ENCODE results near the gene PCDHGA1. TPM values are rescaled to one million over a fixed set of nuclear protein-coding genes. Genes with fewer than 3 reads are reported as not detected.
A peak's percentile ranks its signal among the peaks of the same experiment; 100 is the strongest.
"Not testable (repeated sequence)": the region's sequence is repeated elsewhere in the genome, so short reads cannot be mapped to it uniquely, and the experiment has no call there.

PCDHGA1 gene
- total and polyA plus RNA-seq, 4 donors = 0.05 to 0.08 (median 0.05) TPM; not detected in 1

DNA sequence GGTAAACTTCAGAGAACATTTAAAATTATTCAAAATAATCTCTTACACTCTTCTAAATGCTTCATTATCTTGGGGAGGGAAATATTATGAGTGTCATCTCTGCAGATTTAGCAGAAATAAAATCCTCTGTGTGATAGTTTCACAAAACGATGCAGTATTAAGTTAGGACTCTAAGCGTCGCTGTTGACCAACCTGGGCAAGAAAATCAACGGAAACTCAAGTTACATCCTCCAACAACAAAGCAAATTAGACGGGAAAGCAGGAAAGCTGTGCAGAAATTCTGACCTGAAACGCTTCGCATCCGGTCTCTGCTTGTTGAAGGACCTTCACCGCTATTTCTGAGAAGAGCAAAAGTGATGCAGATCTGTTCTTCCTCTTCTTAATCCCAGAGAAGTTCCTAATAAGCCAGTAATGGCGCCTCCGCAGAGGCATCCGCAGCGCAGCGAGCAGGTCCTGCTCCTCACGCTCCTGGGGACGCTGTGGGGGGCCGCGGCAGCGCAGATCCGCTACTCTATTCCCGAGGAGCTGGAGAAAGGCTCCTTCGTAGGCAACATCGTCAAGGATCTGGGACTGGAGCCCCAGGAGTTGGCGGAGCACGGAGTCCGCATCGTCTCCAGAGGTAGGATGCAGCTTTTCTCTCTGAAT lies 43.5 kb downstream of the PCDHGA1 start, which contains the start of gene PCDHGA6:
PCDHGA6 (plus strand) TSS at position 219 of the 645 bp plus-strand sequence; CDS start at position 412, 193 bp downstream.
- Histone ChIP-seq H3K9me3 (ENCODE audit: control insufficient read depth in 4 of 4, low read length in 3 of 4) (peaks cover 37 to 83% (median 56%) of the 10 kb centered on the region in 4 donors), H3K9ac (ENCODE audit: low read depth in 1 of 2, low read length in 2 of 2) (no peak within 1 kb of the TSS), H3K4me3 (ENCODE audit: low read depth in 1 of 3, low read length in 3 of 3) (peak within 1 kb of the TSS in 2 of 3 donors; percentile 23 to 46), H3K27me3 (ENCODE audit: control insufficient read depth in 4 of 4, insufficient read depth in 4 of 4, low read length in 3 of 4) (peaks cover 0 to 5% (median 0%) of the 10 kb centered on the region in 4 donors), H3K4me1 (ENCODE audit: control insufficient read depth in 4 of 4, insufficient read depth in 4 of 4, low read length in 3 of 4) (no peaks in the 10 kb centered on the region), H3K27ac (ENCODE audit: low read depth in 1 of 2, low read length in 2 of 2) (no peak within 1 kb of the TSS), H3K36me3 (ENCODE audit: control insufficient read depth in 4 of 4, insufficient read depth in 3 of 4, low read depth in 1 of 4, low read length in 3 of 4) (no peaks in the 10 kb centered on the region)
- TF ChIP-seq HNF4A (conservative IDR thresholded peaks at IDR 0.05) = no peak
- peak; percentile 9 to 22 for TF ChIP-seq RAD21 (IDR thresholded peaks at IDR 0.05)
- TF ChIP-seq, protein P1, sequence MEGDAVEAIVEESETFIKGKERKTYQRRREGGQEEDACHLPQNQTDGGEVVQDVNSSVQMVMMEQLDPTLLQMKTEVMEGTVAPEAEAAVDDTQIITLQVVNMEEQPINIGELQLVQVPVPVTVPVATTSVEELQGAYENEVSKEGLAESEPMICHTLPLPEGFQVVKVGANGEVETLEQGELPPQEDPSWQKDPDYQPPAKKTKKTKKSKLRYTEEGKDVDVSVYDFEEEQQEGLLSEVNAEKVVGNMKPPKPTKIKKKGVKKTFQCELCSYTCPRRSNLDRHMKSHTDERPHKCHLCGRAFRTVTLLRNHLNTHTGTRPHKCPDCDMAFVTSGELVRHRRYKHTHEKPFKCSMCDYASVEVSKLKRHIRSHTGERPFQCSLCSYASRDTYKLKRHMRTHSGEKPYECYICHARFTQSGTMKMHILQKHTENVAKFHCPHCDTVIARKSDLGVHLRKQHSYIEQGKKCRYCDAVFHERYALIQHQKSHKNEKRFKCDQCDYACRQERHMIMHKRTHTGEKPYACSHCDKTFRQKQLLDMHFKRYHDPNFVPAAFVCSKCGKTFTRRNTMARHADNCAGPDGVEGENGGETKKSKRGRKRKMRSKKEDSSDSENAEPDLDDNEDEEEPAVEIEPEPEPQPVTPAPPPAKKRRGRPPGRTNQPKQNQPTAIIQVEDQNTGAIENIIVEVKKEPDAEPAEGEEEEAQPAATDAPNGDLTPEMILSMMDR (IDR thresholded peaks at IDR 0.05; ENCODE audit: low read depth, low read length, missing input control) = peak; percentile 13
- DNase-seq (ENCODE audit: low spot score) = no peak
- 20% methylated on average over 27 of the region's 27 CpGs for WGBS

DNA sequence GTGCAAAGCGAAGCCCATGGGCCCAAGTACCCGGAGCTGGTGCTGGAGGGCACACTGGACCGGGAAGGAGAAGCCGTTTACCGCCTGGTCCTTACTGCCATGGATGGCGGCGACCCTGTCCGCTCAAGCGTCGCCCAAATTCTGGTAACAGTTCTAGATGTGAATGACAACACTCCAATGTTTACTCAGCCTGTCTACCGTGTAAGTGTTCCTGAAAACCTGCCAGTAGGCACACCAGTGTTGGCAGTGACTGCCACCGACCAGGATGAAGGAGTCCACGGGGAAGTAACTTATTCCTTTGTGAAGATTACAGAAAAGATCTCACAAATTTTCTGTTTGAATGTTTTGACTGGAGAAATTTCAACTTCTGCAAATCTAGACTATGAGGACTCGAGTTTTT lies 44.3 kb downstream of the PCDHGA1 start:
- Histone ChIP-seq H3K4me3 (ENCODE audit: low read depth in 1 of 3, low read length in 3 of 3) (peak overlapping the region in 1 of 3 donors; percentile 41), H3K36me3 (ENCODE audit: control insufficient read depth in 4 of 4, insufficient read depth in 3 of 4, low read depth in 1 of 4, low read length in 3 of 4) (no peaks in the 10 kb centered on the region), H3K27ac (ENCODE audit: low read depth in 1 of 2, low read length in 2 of 2) (no peak overlapping the region), H3K27me3 (ENCODE audit: control insufficient read depth in 4 of 4, insufficient read depth in 4 of 4, low read length in 3 of 4) (peaks cover 0 to 5% (median 0%) of the 10 kb centered on the region in 4 donors), H3K9ac (ENCODE audit: low read depth in 1 of 2, low read length in 2 of 2) (no peak overlapping the region), H3K4me1 (ENCODE audit: control insufficient read depth in 4 of 4, insufficient read depth in 4 of 4, low read length in 3 of 4) (no peaks in the 10 kb centered on the region), H3K9me3 (ENCODE audit: control insufficient read depth in 4 of 4, low read length in 3 of 4) (peaks cover 37 to 78% (median 56%) of the 10 kb centered on the region in 4 donors)
- WGBS = 46% methylated on average over 14 of the region's 14 CpGs
- TF ChIP-seq JUND (IDR thresholded peaks at IDR 0.05) (no peak), NR2F2 (IDR thresholded peaks at IDR 0.05) (no peak), TAF1 (conservative IDR thresholded peaks at IDR 0.05) (no peak), HNF4G (IDR thresholded peaks at IDR 0.05) (no peak), GABPA (IDR thresholded peaks at IDR 0.05 in 1 of 2, conservative IDR thresholded peaks at IDR 0.05 in 1 of 2) (no peak), FOXA2 (IDR thresholded peaks at IDR 0.05) (no peak), RAD21 (IDR thresholded peaks at IDR 0.05) (no peak), SP1 (IDR thresholded peaks at IDR 0.05) (no peak), RXRA (IDR thresholded peaks at IDR 0.05) (no peak), HNF4A (conservative IDR thresholded peaks at IDR 0.05) (no peak)
- TF ChIP-seq, protein P2, sequence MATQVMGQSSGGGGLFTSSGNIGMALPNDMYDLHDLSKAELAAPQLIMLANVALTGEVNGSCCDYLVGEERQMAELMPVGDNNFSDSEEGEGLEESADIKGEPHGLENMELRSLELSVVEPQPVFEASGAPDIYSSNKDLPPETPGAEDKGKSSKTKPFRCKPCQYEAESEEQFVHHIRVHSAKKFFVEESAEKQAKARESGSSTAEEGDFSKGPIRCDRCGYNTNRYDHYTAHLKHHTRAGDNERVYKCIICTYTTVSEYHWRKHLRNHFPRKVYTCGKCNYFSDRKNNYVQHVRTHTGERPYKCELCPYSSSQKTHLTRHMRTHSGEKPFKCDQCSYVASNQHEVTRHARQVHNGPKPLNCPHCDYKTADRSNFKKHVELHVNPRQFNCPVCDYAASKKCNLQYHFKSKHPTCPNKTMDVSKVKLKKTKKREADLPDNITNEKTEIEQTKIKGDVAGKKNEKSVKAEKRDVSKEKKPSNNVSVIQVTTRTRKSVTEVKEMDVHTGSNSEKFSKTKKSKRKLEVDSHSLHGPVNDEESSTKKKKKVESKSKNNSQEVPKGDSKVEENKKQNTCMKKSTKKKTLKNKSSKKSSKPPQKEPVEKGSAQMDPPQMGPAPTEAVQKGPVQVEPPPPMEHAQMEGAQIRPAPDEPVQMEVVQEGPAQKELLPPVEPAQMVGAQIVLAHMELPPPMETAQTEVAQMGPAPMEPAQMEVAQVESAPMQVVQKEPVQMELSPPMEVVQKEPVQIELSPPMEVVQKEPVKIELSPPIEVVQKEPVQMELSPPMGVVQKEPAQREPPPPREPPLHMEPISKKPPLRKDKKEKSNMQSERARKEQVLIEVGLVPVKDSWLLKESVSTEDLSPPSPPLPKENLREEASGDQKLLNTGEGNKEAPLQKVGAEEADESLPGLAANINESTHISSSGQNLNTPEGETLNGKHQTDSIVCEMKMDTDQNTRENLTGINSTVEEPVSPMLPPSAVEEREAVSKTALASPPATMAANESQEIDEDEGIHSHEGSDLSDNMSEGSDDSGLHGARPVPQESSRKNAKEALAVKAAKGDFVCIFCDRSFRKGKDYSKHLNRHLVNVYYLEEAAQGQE (IDR thresholded peaks at IDR 0.05) = no peak
- TF ChIP-seq, protein P3, sequence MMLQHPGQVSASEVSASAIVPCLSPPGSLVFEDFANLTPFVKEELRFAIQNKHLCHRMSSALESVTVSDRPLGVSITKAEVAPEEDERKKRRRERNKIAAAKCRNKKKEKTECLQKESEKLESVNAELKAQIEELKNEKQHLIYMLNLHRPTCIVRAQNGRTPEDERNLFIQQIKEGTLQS (IDR thresholded peaks at IDR 0.05) = no peak
- TF ChIP-seq, protein P4, sequence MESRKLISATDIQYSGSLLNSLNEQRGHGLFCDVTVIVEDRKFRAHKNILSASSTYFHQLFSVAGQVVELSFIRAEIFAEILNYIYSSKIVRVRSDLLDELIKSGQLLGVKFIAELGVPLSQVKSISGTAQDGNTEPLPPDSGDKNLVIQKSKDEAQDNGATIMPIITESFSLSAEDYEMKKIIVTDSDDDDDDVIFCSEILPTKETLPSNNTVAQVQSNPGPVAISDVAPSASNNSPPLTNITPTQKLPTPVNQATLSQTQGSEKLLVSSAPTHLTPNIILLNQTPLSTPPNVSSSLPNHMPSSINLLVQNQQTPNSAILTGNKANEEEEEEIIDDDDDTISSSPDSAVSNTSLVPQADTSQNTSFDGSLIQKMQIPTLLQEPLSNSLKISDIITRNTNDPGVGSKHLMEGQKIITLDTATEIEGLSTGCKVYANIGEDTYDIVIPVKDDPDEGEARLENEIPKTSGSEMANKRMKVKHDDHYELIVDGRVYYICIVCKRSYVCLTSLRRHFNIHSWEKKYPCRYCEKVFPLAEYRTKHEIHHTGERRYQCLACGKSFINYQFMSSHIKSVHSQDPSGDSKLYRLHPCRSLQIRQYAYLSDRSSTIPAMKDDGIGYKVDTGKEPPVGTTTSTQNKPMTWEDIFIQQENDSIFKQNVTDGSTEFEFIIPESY (IDR thresholded peaks at IDR 0.05) = no peak
- TF ChIP-seq, protein P5, sequence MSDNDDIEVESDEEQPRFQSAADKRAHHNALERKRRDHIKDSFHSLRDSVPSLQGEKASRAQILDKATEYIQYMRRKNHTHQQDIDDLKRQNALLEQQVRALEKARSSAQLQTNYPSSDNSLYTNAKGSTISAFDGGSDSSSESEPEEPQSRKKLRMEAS (IDR thresholded peaks at IDR 0.05) = no peak
- no peak for DNase-seq (ENCODE audit: low spot score)

DNA sequence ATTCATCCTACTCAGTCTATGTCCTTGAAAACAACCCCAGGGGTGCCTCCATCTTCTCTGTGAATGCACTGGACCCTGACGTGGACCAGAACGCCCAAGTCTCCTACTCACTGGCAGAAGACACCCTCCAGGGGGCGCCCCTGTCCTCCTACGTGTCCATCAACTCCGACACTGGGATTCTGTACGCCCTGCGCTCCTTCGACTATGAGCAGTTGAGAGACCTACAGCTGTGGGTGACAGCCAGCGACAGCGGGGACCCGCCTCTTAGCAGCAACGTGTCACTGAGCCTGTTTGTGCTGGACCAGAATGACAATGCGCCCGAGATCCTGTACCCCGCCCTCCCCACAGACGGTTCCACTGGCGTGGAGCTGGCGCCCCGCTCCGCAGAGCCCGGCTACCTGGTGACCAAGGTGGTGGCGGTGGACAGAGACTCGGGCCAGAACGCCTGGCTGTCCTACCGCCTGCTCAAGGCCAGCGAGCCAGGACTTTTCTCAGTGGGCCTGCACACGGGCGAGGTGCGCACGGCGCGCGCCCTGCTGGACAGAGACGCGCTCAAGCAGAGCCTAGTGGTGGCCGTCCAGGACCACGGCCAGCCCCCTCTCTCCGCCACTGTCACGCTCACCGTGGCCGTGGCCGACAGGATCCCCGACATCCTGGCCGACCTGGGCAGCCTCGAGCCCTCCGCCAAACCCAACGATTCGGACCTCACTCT lies 45.3 kb downstream of the PCDHGA1 start:
- not testable (repeated sequence) for H3K36me3 ChIP-seq (ENCODE audit: control insufficient read depth in 4 of 4, insufficient read depth in 3 of 4, low read depth in 1 of 4, low read length in 3 of 4); H3K27ac ChIP-seq (ENCODE audit: low read depth in 1 of 2, low read length in 2 of 2); DNase-seq (ENCODE audit: low spot score); H3K9ac ChIP-seq (ENCODE audit: low read depth in 1 of 2, low read length in 2 of 2); H3K27me3 ChIP-seq (ENCODE audit: control insufficient read depth in 4 of 4, insufficient read depth in 4 of 4, low read length in 3 of 4); H3K4me1 ChIP-seq (ENCODE audit: control insufficient read depth in 4 of 4, insufficient read depth in 4 of 4, low read length in 3 of 4)
- H3K4me3 ChIP-seq (ENCODE audit: low read depth in 1 of 3, low read length in 3 of 3) = peak overlapping the region in 2 of 3 donors; percentile 5 to 41
- H3K9me3 ChIP-seq (ENCODE audit: control insufficient read depth in 4 of 4, low read length in 3 of 4) = peaks cover 34 to 75% (median 51%) of the 10 kb centered on the region in 4 donors
- 47% methylated on average over 43 of the region's 48 CpGs for WGBS

Measured in liver (tissue), 9 donors.